RWPE1 (cell line): Measurements from ENCODE around the gene TSC22D2.

Experiments
- CTCF ChIA-PET: fragments of 350-600 bp; sonication (Branson Sonifier 250); formaldehyde crosslinking; extraction: SDS; loops from one replicate; lab custom pipeline; 2021; lab: Yijun Ruan, JAX
- POLR2A ChIA-PET: fragments of 400-600 bp; formaldehyde crosslinking; extraction: SDS; loops from one replicate; lab custom pipeline; 2020; ENCODE audit warnings: antibody characterized with exemption; ENCODE audit not compliant: low non-redundant PET; lab: Yijun Ruan, JAX
- DNase-seq: peaks from one replicate; pipeline ENCODE4 v3.0.0; 2012; ENCODE audit warnings: low spot score
- H3K27ac ChIP-seq: fragments of 450-650 bp; 2 replicates; pipeline ENCODE4 v1.5.1; 2017
- TF ChIP-seq, protein P1 (sequence below): fragments of 450-650 bp; conservative IDR thresholded peaks from 2 replicates; pipeline ENCODE4 v1.5.1; 2017; ENCODE audit warnings: low read depth, mild to moderate bottlenecking

TSC22D2 gene

GRCh38 chr3:150421799-150422548 lies 13.9 kb downstream of the TSC22D2 start:
- ChIA-PET POLR2A (no interaction called here), CTCF (no interaction called here)
- peak; percentile 36 for DNase-seq
- TF ChIP-seq, protein P1, sequence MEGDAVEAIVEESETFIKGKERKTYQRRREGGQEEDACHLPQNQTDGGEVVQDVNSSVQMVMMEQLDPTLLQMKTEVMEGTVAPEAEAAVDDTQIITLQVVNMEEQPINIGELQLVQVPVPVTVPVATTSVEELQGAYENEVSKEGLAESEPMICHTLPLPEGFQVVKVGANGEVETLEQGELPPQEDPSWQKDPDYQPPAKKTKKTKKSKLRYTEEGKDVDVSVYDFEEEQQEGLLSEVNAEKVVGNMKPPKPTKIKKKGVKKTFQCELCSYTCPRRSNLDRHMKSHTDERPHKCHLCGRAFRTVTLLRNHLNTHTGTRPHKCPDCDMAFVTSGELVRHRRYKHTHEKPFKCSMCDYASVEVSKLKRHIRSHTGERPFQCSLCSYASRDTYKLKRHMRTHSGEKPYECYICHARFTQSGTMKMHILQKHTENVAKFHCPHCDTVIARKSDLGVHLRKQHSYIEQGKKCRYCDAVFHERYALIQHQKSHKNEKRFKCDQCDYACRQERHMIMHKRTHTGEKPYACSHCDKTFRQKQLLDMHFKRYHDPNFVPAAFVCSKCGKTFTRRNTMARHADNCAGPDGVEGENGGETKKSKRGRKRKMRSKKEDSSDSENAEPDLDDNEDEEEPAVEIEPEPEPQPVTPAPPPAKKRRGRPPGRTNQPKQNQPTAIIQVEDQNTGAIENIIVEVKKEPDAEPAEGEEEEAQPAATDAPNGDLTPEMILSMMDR, result no peak
- H3K27ac ChIP-seq, result no peak overlapping the region

- TF ChIP-seq, protein P1, result no peak
- ChIA-PET POLR2A (no interaction called here), CTCF (no interaction called here)
- DNase-seq, result no peak
- H3K27ac ChIP-seq, result no peak overlapping the region
These were observed 14.8 kb downstream of the TSC22D2 start for GRCh38 chr3:150422907-150423306.

- POLR2A ChIA-PET, result no interaction called here
- DNase-seq, result no peak
- CTCF ChIA-PET, result no interaction called here
- TF ChIP-seq, protein P1, result no peak
- no peak overlapping the region for H3K27ac ChIP-seq
These were observed 15.7 kb downstream of the TSC22D2 start for GRCh38 chr3:150423761-150424160.

DNA sequence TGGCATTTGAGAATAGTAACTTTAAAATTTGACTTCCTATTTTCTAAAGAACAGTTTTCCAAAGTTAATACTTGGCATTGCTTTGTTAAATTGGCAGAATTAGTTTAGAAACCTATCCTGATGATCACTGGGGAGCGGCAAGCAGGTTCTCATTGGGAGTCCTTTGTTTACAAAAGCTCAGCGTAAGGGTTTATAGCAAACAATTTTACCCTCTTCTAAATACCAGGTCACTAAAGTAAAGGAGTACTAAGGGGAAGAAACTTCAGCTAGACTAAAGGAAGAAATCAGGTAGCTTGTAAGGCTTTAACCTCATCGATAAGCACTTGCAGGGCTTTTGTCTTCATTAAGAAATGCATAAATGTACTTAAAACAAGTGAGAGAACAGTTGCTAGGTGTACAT lies 18.2 kb downstream of the TSC22D2 start:
- ChIA-PET CTCF (no interaction called here), POLR2A (no interaction called here)
- TF ChIP-seq, protein P1, result no peak
- DNase-seq, result no peak
- no peak overlapping the region for H3K27ac ChIP-seq

- POLR2A ChIA-PET, result no interaction called here
- TF ChIP-seq, protein P1, result no peak
- CTCF ChIA-PET, result interaction anchor here (0.7 kb wide), 1 partner anchor 31 kb away, joined by 4 read pairs; no protein-coding TSS in a partner anchor
- H3K27ac ChIP-seq, result no peak overlapping the region
- DNase-seq, result no peak
These were observed 20.5 kb downstream of the TSC22D2 start for GRCh38 chr3:150428562-150428961.

GRCh38 chr3:150429767-150430671 lies 21.9 kb downstream of the TSC22D2 start:
- DNase-seq, result no peak
- POLR2A ChIA-PET, result no interaction called here
- H3K27ac ChIP-seq, result no peak overlapping the region
- TF ChIP-seq, protein P1, result no peak
- CTCF ChIA-PET, result interaction anchor here (0.5 to 0.7 kb wide), 2 partner anchors 244 to 1475 kb away, joined by 3 read pairs; no protein-coding TSS in a partner anchor
